Endothelial cell of umbilical vein (primary cell): ENCODE results near the gene PYGB. TPM values are rescaled to one million over a fixed set of nuclear protein-coding genes. Genes with fewer than 3 reads are reported as not detected.

Experiments
- BruUV-seq: library from RNA; stranded (reverse); fragments of 400-500 nt; replicated peaks from 2 replicates; lab custom pipeline; 2021; lab: Mats Ljungman, UMichigan
- CTCF ChIA-PET: fragments of 300-600, 350-600 bp; sonication (Branson Sonifier 250); formaldehyde crosslinking; loops from one replicate; lab custom pipeline; 2021; ENCODE audit warnings: antibody characterized with exemption, inconsistent platforms; lab: Charles Lee
- POLR2A ChIA-PET: fragments of 300-600, 350-600 bp; sonication (Branson Sonifier 250); formaldehyde crosslinking; loops from one replicate; lab custom pipeline; 2021; ENCODE audit warnings: antibody characterized with exemption, inconsistent platforms; lab: Charles Lee
- DNase-seq: peaks from one replicate; pipeline ENCODE4 v3.0.0-alpha.2; 2011; ENCODE audit warnings: low read depth, low spot score
- FAIRE-seq: peaks from 2 replicates; lab custom pipeline; 2011; peaks lifted over from hg19 to GRCh38; lab: Jason Lieb, UNC
- H2AFZ ChIP-seq: 2 replicates; pipeline ENCODE4 v1.6.0; 2012; ENCODE audit warnings: low read depth, low read length, control low read depth, inconsistent platforms
- H3K27ac ChIP-seq: 2 replicates; pipeline ENCODE4 v1.5.1; 2011; ENCODE audit warnings: low read depth, mild to moderate bottlenecking, control low read depth, low read length, moderate library complexity; ENCODE audit not compliant: insufficient read depth
- H3K27me3 ChIP-seq, 2 experiments: 2 replicates each; pipeline versions ENCODE4 v1.6.0 to v1.6.1; 2011; ENCODE audit warnings: low read length in 2 of 2, mixed read lengths in 1 of 2; ENCODE audit not compliant: control insufficient read depth in 2 of 2, insufficient read depth in 2 of 2
- H3K36me3 ChIP-seq, 2 experiments: 2 replicates in 1 of 2; 3 replicates in 1 of 2; pipeline ENCODE4 v1.5.1; 2011; ENCODE audit warnings: low read length in 2 of 2, mild to moderate bottlenecking in 1 of 2, moderate library complexity in 1 of 2; ENCODE audit not compliant: control insufficient read depth in 2 of 2, insufficient read depth in 2 of 2; ENCODE audit errors: extremely low read depth in 1 of 2
- H3K4me1 ChIP-seq: 3 replicates; pipeline ENCODE4 v1.5.1; 2011; ENCODE audit warnings: mild to moderate bottlenecking, low read length; ENCODE audit not compliant: control insufficient read depth, insufficient read depth; ENCODE audit errors: extremely low read depth
- H3K4me2 ChIP-seq: 2 replicates; pipeline ENCODE4 v1.6.1; 2011; ENCODE audit warnings: low read length, control low read depth, mixed read lengths; ENCODE audit not compliant: insufficient read depth
- H3K4me3 ChIP-seq, 3 experiments: fragments of 200-600 bp in 1 of 3; sonication (generic), shearing (Covaris generic) in 1 of 3; replicated peaks in 1 of 3; 2 replicates each; pipeline ENCODE4 v1.5.1; 2011 to 2016; ENCODE audit warnings: control low read depth in 3 of 3, low read length in 3 of 3, mild to moderate bottlenecking in 2 of 3, inconsistent platforms in 1 of 3, low read depth in 1 of 3, moderate library complexity in 1 of 3; ENCODE audit not compliant: insufficient read depth in 1 of 3
- H3K79me2 ChIP-seq: 2 replicates; pipeline ENCODE4 v1.6.0; 2012; ENCODE audit warnings: low read length, inconsistent platforms; ENCODE audit not compliant: control insufficient read depth, insufficient read depth
- H3K9ac ChIP-seq: replicated peaks from 2 replicates; pipeline ENCODE3; 2011; ENCODE audit warnings: low read length, control low read depth; ENCODE audit not compliant: insufficient read depth; ENCODE audit errors: extremely low read depth
- H3K9me1 ChIP-seq: replicated peaks from 3 replicates; pipeline ENCODE4 v1.6.0; 2011; ENCODE audit warnings: mild to moderate bottlenecking, low read length; ENCODE audit not compliant: control insufficient read depth, insufficient read depth; ENCODE audit errors: extremely low read depth
- H3K9me3 ChIP-seq: replicated peaks from 2 replicates; pipeline ENCODE4 v1.5.1; 2012; ENCODE audit warnings: low read length, inconsistent platforms; ENCODE audit not compliant: control insufficient read depth, insufficient read depth
- H4K20me1 ChIP-seq: replicated peaks from 2 replicates; pipeline ENCODE3; 2011; ENCODE audit warnings: mild to moderate bottlenecking, low read length; ENCODE audit not compliant: control insufficient read depth, insufficient read depth; ENCODE audit errors: extremely low read depth
- GATA2 ChIP-seq: IDR thresholded peaks from 2 replicates; pipeline ENCODE4 v1.7.0; 2011; ENCODE audit warnings: low read depth, mild to moderate bottlenecking, moderate library complexity, mixed read lengths, low read length; ENCODE audit not compliant: insufficient read length, insufficient read depth
- JUN ChIP-seq: IDR thresholded peaks from 2 replicates; pipeline ENCODE4 v1.6.1; 2011; ENCODE audit warnings: borderline replicate concordance, low read depth; ENCODE audit not compliant: insufficient read length, insufficient read depth
- MAX ChIP-seq: IDR thresholded peaks from 2 replicates; pipeline ENCODE4 v1.6.1; 2011; ENCODE audit not compliant: insufficient read depth, insufficient read length
- POLR2A ChIP-seq: IDR thresholded peaks from 2 replicates; pipeline ENCODE4 v1.6.1; 2012; ENCODE audit warnings: low read depth, mild to moderate bottlenecking, control low read depth, low read length
- dilution Hi-C: fragments of 300-500 bp; cut with MboI; formaldehyde crosslinking; loops from one replicate; pipeline ENCODE4 v1.15.0; 2019; ENCODE audit warnings: low sequenced_read_pairs; ENCODE audit not compliant: extremely low pct_ligation_motif_present
- intact Hi-C: fragments of 100-400 bp; cut with micrococcal nuclease; formaldehyde crosslinking; loops from one replicate; pipeline ENCODE4 v1.10.0; 2022
- polyA plus RNA-seq, 4 experiments: library from polyadenylated mRNA; depleted of rRNA in 3 of 4; stranded (reverse) in 3 of 4; unstranded in 1 of 4; fragments of >200 nt; gene quantifications; 2 replicates each; pipeline versions ENCODE4 v1.2.1 to v1.2.3, GENCODE V29; 2011 to 2012; ENCODE audit warnings: missing spikeins in 1 of 4
- total RNA-seq: library from RNA; stranded (reverse); gene quantifications from 2 replicates; pipeline ENCODE4 v1.2.3, GENCODE V29; 2021

Gene PYGB
- total and polyA plus RNA-seq, 2 donors (not counting 3 experiments of a cell fraction or from before 2014, with no cell fraction given) = 36.1 to 60.2 TPM

DNA sequence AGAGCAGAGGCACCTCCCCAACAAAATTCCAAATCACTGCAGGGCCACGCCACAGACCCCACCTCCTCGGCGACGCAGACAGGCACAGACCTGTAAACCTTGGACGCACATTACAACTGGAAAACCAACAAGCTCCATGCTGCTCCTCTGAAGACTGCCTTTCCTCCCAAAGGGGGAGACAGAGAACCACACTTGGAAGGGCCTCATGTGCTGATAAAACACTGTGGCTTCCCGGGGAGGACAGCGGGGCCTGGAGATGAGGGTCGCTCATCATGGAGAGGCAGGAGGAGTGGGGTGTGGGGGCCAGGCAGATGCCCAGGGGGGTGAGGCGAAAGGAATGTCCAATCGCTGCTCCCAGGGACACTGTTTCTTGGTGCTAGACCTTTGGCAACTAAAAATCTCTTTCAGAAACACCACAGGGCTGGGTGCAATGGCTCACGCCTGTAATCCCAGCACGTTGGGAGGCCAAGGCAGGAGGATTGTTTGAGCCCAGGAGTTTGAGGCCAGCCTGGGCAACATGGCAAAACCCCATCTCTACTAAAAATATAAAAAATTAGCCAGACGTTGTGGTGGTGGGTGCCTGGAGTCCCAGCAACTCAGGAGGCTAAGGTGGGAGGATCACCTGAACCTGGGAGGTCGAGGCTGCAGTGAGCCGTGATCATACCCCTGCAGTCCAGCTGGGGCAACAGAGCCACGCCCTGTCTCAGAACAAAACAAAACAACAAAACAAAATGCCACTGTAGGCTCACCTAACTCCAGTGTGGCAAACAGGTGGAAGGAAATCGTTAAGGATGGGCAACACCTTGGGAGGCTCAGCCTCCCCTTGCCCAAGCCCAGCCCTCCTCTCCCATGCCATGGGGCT is 88.9 kb downstream of the PYGB start:
- Histone ChIP-seq H3K27me3 (no peaks in the 10 kb centered on the region), H3K36me3 (no peaks in the 10 kb centered on the region), H3K4me2 (no peak overlapping the region), H3K9ac (no peak overlapping the region), H3K4me3 (no peak overlapping the region), H4K20me1 (no peaks in the 10 kb centered on the region), H2AFZ (no peak overlapping the region), H3K79me2 (peaks cover 10% of the 10 kb centered on the region), H3K9me3 (no peaks in the 10 kb centered on the region), H3K4me1 (no peaks in the 10 kb centered on the region), H3K9me1 (no peaks in the 10 kb centered on the region), H3K27ac (no peak overlapping the region)
- DNase-seq (no peak), FAIRE-seq (no peak)
- intact Hi-C loops = no loop called here
- TF ChIP-seq POLR2A (no peak), JUN (no peak), MAX (no peak), GATA2 (no peak)
- dilution Hi-C loops = no loop called here
- BruUV-seq = no TSS peak
- ChIA-PET POLR2A (interaction anchor here (0.7 kb wide), 1 partner anchor 274 kb away, joined by 4 read pairs; no protein-coding TSS in a partner anchor), CTCF (interaction anchor here (0.5 to 6.4 kb wide), 13 partner anchors 9 to 204 kb away, joined by 3 to 65 read pairs (median 3); partner anchors contain the start of gene GINS1)
